ENCODE measurements around the gene ITGA2.

- TF ChIP-seq YY1 (IDR thresholded peaks at IDR 0.05; ENCODE audit: insufficient read depth, insufficient read length) = no peak
- no peak for TF ChIP-seq SUZ12 (IDR thresholded peaks at IDR 0.05; ENCODE audit: extremely low read depth, insufficient read depth, insufficient read length)
- TF ChIP-seq ZNF274 (IDR thresholded peaks at IDR 0.05; ENCODE audit: low read depth, low read length) = no peak
These were observed 91.1 kb downstream of the ITGA2 start for GRCh38 chr5:53080271-53080670.

Measured in NT2/D1 (cell line).